Measurements from ENCODE around the gene FBXL19. TPM values are rescaled to one million over a fixed set of nuclear protein-coding genes. Genes with fewer than 3 reads are reported as not detected.

Gene FBXL19
- total and polyA plus RNA-seq, 9 of the 15 experiments (the other 6 are each of a cell fraction or from before 2014, with no cell fraction given) = 0.13 to 48.0 (median 13.5) TPM; not detected in 1

DNA sequence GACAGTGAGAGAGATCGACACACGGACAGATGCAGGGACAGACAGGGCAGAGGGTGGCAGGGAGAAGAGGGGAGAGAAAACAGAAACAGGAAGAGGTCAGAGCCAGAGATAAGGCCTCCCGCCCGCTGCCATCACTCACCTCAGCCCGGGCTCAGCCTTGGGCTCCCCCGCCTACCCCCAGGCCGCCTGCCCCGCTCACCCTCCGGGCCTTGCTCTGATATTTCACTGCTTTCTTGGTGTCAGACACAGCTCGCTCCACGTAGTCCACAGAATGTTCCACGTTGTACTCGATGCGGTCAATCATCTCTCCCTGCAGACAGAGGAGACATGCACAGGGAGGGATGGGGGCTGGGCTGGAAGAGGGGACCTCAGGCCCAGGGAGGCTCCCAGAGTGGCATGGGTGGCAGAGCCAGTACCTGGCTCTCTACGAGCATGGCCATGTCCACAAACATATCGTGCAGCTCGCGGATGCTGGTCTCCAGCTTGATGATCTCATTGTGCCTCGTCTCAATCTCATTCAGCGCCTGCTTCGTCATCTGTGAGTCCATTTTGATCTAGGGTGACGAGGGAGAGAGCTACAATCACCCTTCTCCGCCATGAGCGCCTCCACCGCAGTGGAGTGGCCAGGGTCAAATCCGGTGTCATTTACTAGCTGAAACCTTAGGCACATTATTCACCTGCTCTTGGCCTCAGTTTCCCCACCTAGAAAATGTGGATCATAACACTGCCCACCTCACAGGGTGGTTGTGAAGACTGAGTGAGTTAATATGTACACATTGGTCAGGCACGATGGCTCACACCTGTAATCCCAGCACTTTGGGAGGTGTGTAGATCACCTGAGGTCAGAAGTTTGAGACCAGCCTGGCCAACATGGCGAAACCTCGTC is 69.8 kb downstream of the FBXL19 start:
- no peaks in the 10 kb centered on the region; the same call in 2 of the 3 replicates for H3K36me3 ChIP-seq (ENCODE audit: control insufficient read depth, insufficient read depth, low read length)
- ATAC-seq (peak; percentile 49), DNase-seq (ENCODE audit: extremely low read depth in 1 of 4, low spot score in 3 of 4) (peak in 3 of 4 experiments; percentile 44 to 68 (median 67)), FAIRE-seq (peak; percentile 83)
- POLR2A ChIA-PET = interaction anchor here (0.6 to 1.6 kb wide), 5 partner anchors 95 to 321 kb away, joined by 3 to 5 read pairs (median 3); partner anchors contain the start of genes FUS and PRSS53
- peak overlapping the region; percentile 93 for H2AFZ ChIP-seq (ENCODE audit: low read depth, low read length)
- peak overlapping the region; percentile 61; the same call in 2 of the 3 replicates for H3K27ac ChIP-seq (ENCODE audit: extremely low read depth, low read depth, low read length)
- H3K4me2 ChIP-seq (ENCODE audit: insufficient read depth, low read length) = peak overlapping the region; percentile 62
- intact Hi-C loops (cut with micrococcal nuclease) (loop anchor here (5.0 kb wide), 2 partner anchors 39 to 79 kb away; partner anchors contain the start of genes STX4, ZNF646 and ZNF668), in situ Hi-C loops (cut with MboI) (loop anchor here (10.0 to 25.0 kb wide), 2 partner anchors 322 to 444 kb away; partner anchors contain the start of genes COX6A2 and ZNF843)
- CTCF ChIA-PET (ENCODE audit: low intra/inter-chr PET ratio) = no interaction called here
- no peak overlapping the region for H3K4me3 ChIP-seq
- H3K9me3 ChIP-seq (replicated peaks; ENCODE audit: control insufficient read depth, insufficient read depth, low read depth, low read length) = no peaks in the 10 kb centered on the region
- peak overlapping the region; percentile 17 to 85; a peak in 3 of 4 replicates for H3K9ac ChIP-seq (ENCODE audit: insufficient read depth in 1 of 2, low read depth in 2 of 2, low read length in 2 of 2)
- peaks cover 30 to 53% of the 10 kb centered on the region in 2 experiments for H3K4me1 ChIP-seq (replicated peaks in 1 of 2; ENCODE audit: control insufficient read depth in 2 of 2, insufficient read depth in 2 of 2, low read length in 2 of 2)
- no peaks in the 10 kb centered on the region for H3K27me3 ChIP-seq (ENCODE audit: control insufficient read depth in 2 of 2, insufficient read depth in 2 of 2, low read length in 2 of 2)
- peaks cover 3% of the 10 kb centered on the region; the same call in 2 of the 3 replicates for H3K79me2 ChIP-seq (ENCODE audit: control insufficient read depth, insufficient read depth, low read length)
- no TSS peak for BruUV-seq (replicated peaks)
- no peaks in the 10 kb centered on the region for H3K9me1 ChIP-seq (ENCODE audit: control insufficient read depth, insufficient read depth, low read length)
- H4K20me1 ChIP-seq (replicated peaks; ENCODE audit: control insufficient read depth, insufficient read depth, low read length) = no peaks in the 10 kb centered on the region
- 34% methylated on average over 27 of the region's 29 CpGs for WGBS (ENCODE audit: insufficient coverage, low coverage, missing lambda C conversion rate)
- TF ChIP-seq ETV1 (tag; conservative IDR thresholded peaks at IDR 0.05; ENCODE audit: low read depth) (0 out of 2 replicates have a peak, but pooled peaks have one; percentile 29), MGA (IDR thresholded peaks at IDR 0.05) (0 out of 2 replicates have a peak, but pooled peaks have one; percentile 19), ZNF3 (CRISPR knock-in tag; IDR thresholded peaks at IDR 0.05) (no peak), KDM4B (IDR thresholded peaks at IDR 0.05; ENCODE audit: borderline replicate concordance in 2 of 2, low read depth in 1 of 2) (peak in 1 of 2 experiments; percentile 66; a peak in 1 of 4 replicates), ZNF584 (CRISPR knock-in tag; IDR thresholded peaks at IDR 0.05; ENCODE audit: low read depth) (no peak)

All from K562 (cell line).